Bronchial epithelial cell (primary cell): Measurements from ENCODE around the gene WNK2. TPM values are rescaled to one million over a fixed set of nuclear protein-coding genes. Genes with fewer than 3 reads are reported as not detected.

Source experiments
- DNase-seq: peaks from one replicate; pipeline ENCODE4 v3.0.0-alpha.2; 2010; ENCODE audit warnings: low read depth
- FAIRE-seq: peaks from 2 replicates; lab custom pipeline; 2011; peaks lifted over from hg19 to GRCh38; lab: Jason Lieb, UNC
- H3K27me3 ChIP-seq: 2 replicates; pipeline ENCODE4 v1.5.1; 2011; ENCODE audit warnings: low read length; ENCODE audit not compliant: control insufficient read depth, insufficient read depth
- H3K36me3 ChIP-seq: 2 replicates; pipeline ENCODE4 v1.5.1; 2011; ENCODE audit warnings: low read length; ENCODE audit not compliant: control insufficient read depth, insufficient read depth
- H3K4me3 ChIP-seq: 2 replicates; pipeline ENCODE4 v1.5.1; 2011; ENCODE audit warnings: mild to moderate bottlenecking, low read depth, low read length, control low read depth
- CTCF ChIP-seq: IDR thresholded peaks from 2 replicates; pipeline ENCODE4 v1.5.1; 2011; ENCODE audit warnings: mild to moderate bottlenecking, moderate library complexity, low read length, control low read depth, inconsistent platforms; ENCODE audit not compliant: insufficient read depth, severe bottlenecking
- total RNA-seq: library from RNA; depleted of rRNA; stranded (reverse); fragments of >200 nt; gene quantifications from 2 replicates; pipeline ENCODE4 v1.2.1, GENCODE V29; 2014

The WNK2 gene
- total RNA-seq, 1 donor from 2014 or later: under 0.01 TPM

- FAIRE-seq (no peak), DNase-seq (peak; percentile 17)
- H3K27me3 ChIP-seq: peaks cover 10% of the 10 kb centered on the region
- TF ChIP-seq CTCF: peak; percentile 41
- no peak overlapping the region for H3K4me3 ChIP-seq
- no peaks in the 10 kb centered on the region for H3K36me3 ChIP-seq
These were observed 9.7 kb downstream of the WNK2 start for GRCh38 chr9:93193388-93194220.

- TF ChIP-seq CTCF: no peak
- Histone ChIP-seq H3K4me3 (no peak overlapping the region), H3K36me3 (no peaks in the 10 kb centered on the region), H3K27me3 (peaks cover 7% of the 10 kb centered on the region)
- DNase-seq (no peak), FAIRE-seq (no peak)
These were observed 10.3 kb downstream of the WNK2 start for GRCh38 chr9:93194221-93194625.

GRCh38 chr9:93194641-93195040, 10.7 kb downstream of the WNK2 start:
- Histone ChIP-seq H3K36me3 (no peaks in the 10 kb centered on the region), H3K27me3 (peaks cover 7% of the 10 kb centered on the region), H3K4me3 (no peak overlapping the region)
- no peak for FAIRE-seq
- no peak for DNase-seq
- TF ChIP-seq CTCF: no peak

- TF ChIP-seq CTCF: no peak
- FAIRE-seq: no peak
These were observed 12.4 kb downstream of the WNK2 start for GRCh38 chr9:93196096-93197055.

GRCh38 chr9:93197670-93198069, 13.7 kb downstream of the WNK2 start:
- H3K36me3 ChIP-seq: no peaks in the 10 kb centered on the region
- peaks cover 10% of the 10 kb centered on the region for H3K27me3 ChIP-seq
- TF ChIP-seq CTCF: no peak
- no peak overlapping the region for H3K4me3 ChIP-seq
- FAIRE-seq (peak; percentile 93), DNase-seq (no peak)

More at GRCh38 chr9:93196096-93197055, 12.4 kb downstream of the WNK2 start:
- DNase-seq: no peak
- Histone ChIP-seq H3K4me3 (no peak overlapping the region), H3K36me3 (no peaks in the 10 kb centered on the region), H3K27me3 (peaks cover 5% of the 10 kb centered on the region)
